ENCODE results near the gene PVRIG. TPM values are rescaled to one million over a fixed set of nuclear protein-coding genes. Genes with fewer than 3 reads are reported as not detected.
"Not testable (repeated sequence)": the region's sequence is repeated elsewhere in the genome, so short reads cannot be mapped to it uniquely, and the experiment has no call there.

Gene PVRIG
- total RNA-seq, 3 donors from 2014 or later = 0.32 to 1.2 (median 0.66) TPM

GRCh38 chr7:100244988-100245605 lies 25.3 kb downstream of the PVRIG start:
- H3K4me1 ChIP-seq; H3K27ac ChIP-seq; H3K36me3 ChIP-seq; H3K4me3 ChIP-seq; intact Hi-C loops (cut with DNase I; ENCODE audit: low total_unique reads); H3K9me3 ChIP-seq; DNase-seq (ENCODE audit: low spot score in 2 of 2); H3K27me3 ChIP-seq: not testable (repeated sequence)

- H3K27ac ChIP-seq; H3K27me3 ChIP-seq; H3K4me1 ChIP-seq; H3K36me3 ChIP-seq; intact Hi-C loops (cut with DNase I; ENCODE audit: low total_unique reads); DNase-seq (ENCODE audit: low spot score in 2 of 2); H3K4me3 ChIP-seq; H3K9me3 ChIP-seq: not testable (repeated sequence)
Measured at GRCh38 chr7:100246121-100246864, 26.5 kb downstream of the PVRIG start.

GRCh38 chr7:100246865-100247137 lies 27.1 kb downstream of the PVRIG start:
- DNase-seq (ENCODE audit: low spot score in 2 of 2); H3K4me3 ChIP-seq; H3K27me3 ChIP-seq; H3K4me1 ChIP-seq; H3K36me3 ChIP-seq; H3K9me3 ChIP-seq; intact Hi-C loops (cut with DNase I; ENCODE audit: low total_unique reads): not testable (repeated sequence)
- peak overlapping the region in 1 of 2 donors; percentile 51 for H3K27ac ChIP-seq

- Histone ChIP-seq H3K36me3 (no peaks in the 10 kb centered on the region), H3K27ac (peak overlapping the region in 1 of 2 donors; percentile 51), H3K4me1 (no peaks in the 10 kb centered on the region), H3K27me3 (no peaks in the 10 kb centered on the region), H3K4me3 (no peak overlapping the region), H3K9me3 (no peaks in the 10 kb centered on the region)
- no peak for TF ChIP-seq CTCF (IDR thresholded peaks at IDR 0.05)
- TF ChIP-seq POLR2AphosphoS5 (IDR thresholded peaks at IDR 0.05) = no peak
- no peak for TF ChIP-seq POLR2A (IDR thresholded peaks at IDR 0.05)
- intact Hi-C loops (cut with DNase I; ENCODE audit: low total_unique reads) = no loop called here
- peak; percentile 20 to 64 for DNase-seq (ENCODE audit: low spot score in 2 of 2)
Measured at GRCh38 chr7:100247152-100247757, 27.5 kb downstream of the PVRIG start.

- H3K4me3 ChIP-seq = no peak overlapping the region
- no peaks in the 10 kb centered on the region for H3K4me1 ChIP-seq
- no peaks in the 10 kb centered on the region for H3K36me3 ChIP-seq
- intact Hi-C loops (cut with DNase I; ENCODE audit: low total_unique reads) = no loop called here
- H3K27ac ChIP-seq = no peak overlapping the region
- TF ChIP-seq CTCF (IDR thresholded peaks at IDR 0.05) (no peak), POLR2A (IDR thresholded peaks at IDR 0.05) (no peak), POLR2AphosphoS5 (IDR thresholded peaks at IDR 0.05) (no peak)
- DNase-seq (ENCODE audit: low spot score in 2 of 2) = no peak
- no peaks in the 10 kb centered on the region for H3K9me3 ChIP-seq
- H3K27me3 ChIP-seq = no peaks in the 10 kb centered on the region
Measured at GRCh38 chr7:100248483-100248882, 28.7 kb downstream of the PVRIG start.

- Histone ChIP-seq H3K4me3 (no peak overlapping the region), H3K36me3 (no peaks in the 10 kb centered on the region), H3K9me3 (no peaks in the 10 kb centered on the region), H3K27ac (no peak overlapping the region), H3K4me1 (no peaks in the 10 kb centered on the region), H3K27me3 (no peaks in the 10 kb centered on the region)
- TF ChIP-seq POLR2A (IDR thresholded peaks at IDR 0.05) (no peak), POLR2AphosphoS5 (IDR thresholded peaks at IDR 0.05) (no peak), CTCF (IDR thresholded peaks at IDR 0.05) (no peak)
- no peak for DNase-seq (ENCODE audit: low spot score in 2 of 2)
- intact Hi-C loops (cut with DNase I; ENCODE audit: low total_unique reads) = no loop called here
Measured at GRCh38 chr7:100257017-100257416, 37.3 kb downstream of the PVRIG start.

GRCh38 chr7:100259984-100260383 lies 40.2 kb downstream of the PVRIG start:
- H3K4me1 ChIP-seq; H3K9me3 ChIP-seq; intact Hi-C loops (cut with DNase I; ENCODE audit: low total_unique reads); H3K27ac ChIP-seq; H3K36me3 ChIP-seq; H3K4me3 ChIP-seq; DNase-seq (ENCODE audit: low spot score in 2 of 2); H3K27me3 ChIP-seq: not testable (repeated sequence)

GRCh38 chr7:100262896-100263295 lies 43.1 kb downstream of the PVRIG start:
- H3K27me3 ChIP-seq; H3K9me3 ChIP-seq; H3K4me1 ChIP-seq; H3K4me3 ChIP-seq; intact Hi-C loops (cut with DNase I; ENCODE audit: low total_unique reads); H3K27ac ChIP-seq; H3K36me3 ChIP-seq; DNase-seq (ENCODE audit: low spot score in 2 of 2): not testable (repeated sequence)

- H3K36me3 ChIP-seq; intact Hi-C loops (cut with DNase I; ENCODE audit: low total_unique reads); H3K4me3 ChIP-seq; DNase-seq (ENCODE audit: low spot score in 2 of 2); H3K27ac ChIP-seq; H3K9me3 ChIP-seq; H3K27me3 ChIP-seq; H3K4me1 ChIP-seq: not testable (repeated sequence)
Measured at GRCh38 chr7:100264223-100264622, 44.5 kb downstream of the PVRIG start.

GRCh38 chr7:100264669-100265165 lies 45.0 kb downstream of the PVRIG start:
- H3K4me3 ChIP-seq; intact Hi-C loops (cut with DNase I; ENCODE audit: low total_unique reads); H3K27ac ChIP-seq; H3K4me1 ChIP-seq; H3K27me3 ChIP-seq; DNase-seq (ENCODE audit: low spot score in 2 of 2); H3K9me3 ChIP-seq; H3K36me3 ChIP-seq: not testable (repeated sequence)
